GM12873 (cell line): Measurements from ENCODE around the gene DYRK4.

Experiments used
- CTCF ChIP-seq: IDR thresholded peaks from 2 replicates; pipeline ENCODE4 v1.5.1; 2012; ENCODE audit warnings: low read depth, mild to moderate bottlenecking, moderate library complexity, low read length, control low read depth; ENCODE audit not compliant: insufficient read depth; ENCODE audit errors: missing control alignments

The DYRK4 gene

GRCh38 chr12:4653257-4653656, 91.2 kb downstream of the DYRK4 start:
- TF ChIP-seq CTCF: no peak

- no peak for TF ChIP-seq CTCF
These were observed 91.7 kb downstream of the DYRK4 start for GRCh38 chr12:4653691-4654090.
